ENCODE results near the gene PIF1. TPM values are rescaled to one million over a fixed set of nuclear protein-coding genes. Genes with fewer than 3 reads are reported as not detected.

Gene PIF1
- total and polyA plus RNA-seq, 4 donors = 0.42 to 7.3 (median 0.64) TPM

GRCh38 chr15:64803526-64803925 lies 21.9 kb downstream of the PIF1 start:
- H3K9me3 ChIP-seq (ENCODE audit: control insufficient read depth in 4 of 4, low read length in 3 of 4) = no peaks in the 10 kb centered on the region
- WGBS = 97% methylated on average over 1 of the region's 1 CpG
- H3K36me3 ChIP-seq (ENCODE audit: control insufficient read depth in 4 of 4, insufficient read depth in 3 of 4, low read depth in 1 of 4, low read length in 3 of 4) = no peaks in the 10 kb centered on the region
- TF ChIP-seq FOXA2 (IDR thresholded peaks at IDR 0.05) (no peak), JUND (IDR thresholded peaks at IDR 0.05) (no peak), ZBTB33 (IDR thresholded peaks at IDR 0.05) (no peak), FOXA1 (IDR thresholded peaks at IDR 0.05) (no peak), ATF3 (IDR thresholded peaks at IDR 0.05) (no peak), SP1 (IDR thresholded peaks at IDR 0.05) (no peak), TAF1 (conservative IDR thresholded peaks at IDR 0.05) (no peak), NR2F2 (IDR thresholded peaks at IDR 0.05) (no peak), MAX (IDR thresholded peaks at IDR 0.05) (no peak), CTCF (IDR thresholded peaks at IDR 0.05; ENCODE audit: low read depth, low read length, missing input control) (no peak), HNF4G (IDR thresholded peaks at IDR 0.05) (no peak), RAD21 (IDR thresholded peaks at IDR 0.05) (no peak), YY1 (IDR thresholded peaks at IDR 0.05) (no peak), GABPA (IDR thresholded peaks at IDR 0.05 in 1 of 2, conservative IDR thresholded peaks at IDR 0.05 in 1 of 2) (no peak)
- H3K9ac ChIP-seq (ENCODE audit: low read depth in 1 of 2, low read length in 2 of 2) = no peak overlapping the region
- H3K4me1 ChIP-seq (ENCODE audit: control insufficient read depth in 4 of 4, insufficient read depth in 4 of 4, low read length in 3 of 4) = no peaks in the 10 kb centered on the region
- H3K4me3 ChIP-seq (ENCODE audit: low read depth in 1 of 3, low read length in 3 of 3) = no peak overlapping the region
- H3K27me3 ChIP-seq (ENCODE audit: control insufficient read depth in 4 of 4, insufficient read depth in 4 of 4, low read length in 3 of 4) = no peaks in the 10 kb centered on the region
- DNase-seq (ENCODE audit: low spot score) = no peak
- no peak overlapping the region for H3K27ac ChIP-seq (ENCODE audit: low read depth in 1 of 2, low read length in 2 of 2)

GRCh38 chr15:64800476-64800875 lies 25.0 kb downstream of the PIF1 start:
- no peak for DNase-seq (ENCODE audit: low spot score)
- Histone ChIP-seq H3K9ac (ENCODE audit: low read depth in 1 of 2, low read length in 2 of 2) (no peak overlapping the region), H3K36me3 (ENCODE audit: control insufficient read depth in 4 of 4, insufficient read depth in 3 of 4, low read depth in 1 of 4, low read length in 3 of 4) (no peaks in the 10 kb centered on the region), H3K27ac (ENCODE audit: low read depth in 1 of 2, low read length in 2 of 2) (no peak overlapping the region), H3K4me3 (ENCODE audit: low read depth in 1 of 3, low read length in 3 of 3) (no peak overlapping the region), H3K27me3 (ENCODE audit: control insufficient read depth in 4 of 4, insufficient read depth in 4 of 4, low read length in 3 of 4) (no peaks in the 10 kb centered on the region), H3K9me3 (ENCODE audit: control insufficient read depth in 4 of 4, low read length in 3 of 4) (no peaks in the 10 kb centered on the region), H3K4me1 (ENCODE audit: control insufficient read depth in 4 of 4, insufficient read depth in 4 of 4, low read length in 3 of 4) (no peaks in the 10 kb centered on the region)
- TF ChIP-seq JUND (IDR thresholded peaks at IDR 0.05) = no peak
- TF ChIP-seq SP1 (IDR thresholded peaks at IDR 0.05) = no peak
- no peak for TF ChIP-seq NR2F2 (IDR thresholded peaks at IDR 0.05)
- no peak for TF ChIP-seq FOXA2 (IDR thresholded peaks at IDR 0.05)
- no peak for TF ChIP-seq HNF4A (conservative IDR thresholded peaks at IDR 0.05)
- TF ChIP-seq HNF4G (IDR thresholded peaks at IDR 0.05) = no peak
- no peak for TF ChIP-seq TAF1 (conservative IDR thresholded peaks at IDR 0.05)
- no peak for TF ChIP-seq ZBTB33 (IDR thresholded peaks at IDR 0.05)
- no peak for TF ChIP-seq EGR1 (IDR thresholded peaks at IDR 0.05; ENCODE audit: low read depth in 2 of 2)
- no peak for TF ChIP-seq CTCF (IDR thresholded peaks at IDR 0.05; ENCODE audit: low read depth, low read length, missing input control)
- TF ChIP-seq ATF3 (IDR thresholded peaks at IDR 0.05) = no peak
- TF ChIP-seq MAX (IDR thresholded peaks at IDR 0.05) = no peak
- no peak for TF ChIP-seq FOXA1 (IDR thresholded peaks at IDR 0.05)
- no peak for TF ChIP-seq RAD21 (IDR thresholded peaks at IDR 0.05)
- no peak for TF ChIP-seq RXRA (IDR thresholded peaks at IDR 0.05)
- TF ChIP-seq GABPA (IDR thresholded peaks at IDR 0.05 in 1 of 2, conservative IDR thresholded peaks at IDR 0.05 in 1 of 2) = no peak
- TF ChIP-seq REST (IDR thresholded peaks at IDR 0.05) = no peak
- WGBS = 100% methylated on average over 2 of the region's 2 CpGs

Measured in liver (tissue), 9 donors.